HEK293T (cell line): ENCODE data around the gene ATP4B.

Source experiments
- CTCF ChIA-PET: fragments of 350-600 bp; formaldehyde crosslinking; extraction: SDS; loops from one replicate; lab custom pipeline; 2021; ENCODE audit warnings: antibody characterized with exemption, inconsistent platforms; lab: Yijun Ruan, JAX
- POLR2A ChIA-PET: fragments of 350-600 bp; formaldehyde crosslinking; extraction: SDS; loops from one replicate; lab custom pipeline; 2020; ENCODE audit warnings: antibody characterized with exemption, inconsistent platforms; lab: Yijun Ruan, JAX
- DNase-seq: peaks from one replicate; pipeline ENCODE4 v3.0.0; 2012; ENCODE audit warnings: mixed read lengths; ENCODE audit errors: extremely low spot score
- ARNT ChIP-seq: fragments of 450-650 bp; IDR thresholded peaks from 2 replicates; pipeline ENCODE4 v1.6.1; 2017; ENCODE audit warnings: mild to moderate bottlenecking
- BHLHE40 ChIP-seq: fragments of 450-650 bp; IDR thresholded peaks from 2 replicates; pipeline ENCODE4 v1.6.1; 2016; ENCODE audit warnings: mild to moderate bottlenecking, moderate library complexity, borderline replicate concordance
- CTBP1 ChIP-seq: fragments of 450-650 bp; IDR thresholded peaks from 2 replicates; pipeline ENCODE4 v1.6.1; 2016; ENCODE audit warnings: borderline replicate concordance
- ELF4 ChIP-seq: fragments of 450-650 bp; IDR thresholded peaks from 2 replicates; pipeline ENCODE4 v1.6.1; 2017; ENCODE audit warnings: antibody characterized with exemption
- FOXA1 ChIP-seq: fragments of 450-650 bp; IDR thresholded peaks from 2 replicates; pipeline ENCODE4 v1.6.1; 2016; ENCODE audit warnings: mild to moderate bottlenecking
- FOXK2 ChIP-seq: fragments of 450-650 bp; IDR thresholded peaks from 2 replicates; pipeline ENCODE4 v1.6.1; 2016; ENCODE audit warnings: mild to moderate bottlenecking
- FOXM1 ChIP-seq: fragments of 450-650 bp; IDR thresholded peaks from 2 replicates; pipeline ENCODE4 v1.6.1; 2017; ENCODE audit warnings: mild to moderate bottlenecking, borderline replicate concordance
- HDGF ChIP-seq: fragments of 450-650 bp; IDR thresholded peaks from 2 replicates; pipeline ENCODE4 v1.6.1; 2017; ENCODE audit warnings: antibody characterized with exemption, borderline replicate concordance
- L3MBTL2 ChIP-seq: fragments of 450-650 bp; conservative IDR thresholded peaks from 2 replicates; pipeline ENCODE4 v1.6.1; 2016; ENCODE audit warnings: mild to moderate bottlenecking
- LEF1 ChIP-seq: fragments of 450-650 bp; IDR thresholded peaks from 2 replicates; pipeline ENCODE4 v1.6.1; 2017; ENCODE audit warnings: mild to moderate bottlenecking, borderline replicate concordance
- NFRKB ChIP-seq: fragments of 450-650 bp; IDR thresholded peaks from 2 replicates; pipeline ENCODE4 v1.6.1; 2016; ENCODE audit warnings: mild to moderate bottlenecking, moderate library complexity
- SP1 ChIP-seq: fragments of 450-650 bp; IDR thresholded peaks from 2 replicates; pipeline ENCODE4 v1.6.1; 2017
- SUZ12 ChIP-seq: fragments of 450-650 bp; IDR thresholded peaks from 2 replicates; pipeline ENCODE4 v1.6.1; 2016; ENCODE audit warnings: mild to moderate bottlenecking
- TARDBP ChIP-seq: fragments of 450-650 bp; IDR thresholded peaks from 2 replicates; pipeline ENCODE4 v1.6.1; 2016
- ZNF384 ChIP-seq: fragments of 450-650 bp; IDR thresholded peaks from 2 replicates; pipeline ENCODE4 v1.6.1; 2016
- TF ChIP-seq, protein P1 (sequence below): fragments of 450-650 bp; IDR thresholded peaks from 2 replicates; pipeline ENCODE4 v1.6.1; 2016

Gene ATP4B

DNA sequence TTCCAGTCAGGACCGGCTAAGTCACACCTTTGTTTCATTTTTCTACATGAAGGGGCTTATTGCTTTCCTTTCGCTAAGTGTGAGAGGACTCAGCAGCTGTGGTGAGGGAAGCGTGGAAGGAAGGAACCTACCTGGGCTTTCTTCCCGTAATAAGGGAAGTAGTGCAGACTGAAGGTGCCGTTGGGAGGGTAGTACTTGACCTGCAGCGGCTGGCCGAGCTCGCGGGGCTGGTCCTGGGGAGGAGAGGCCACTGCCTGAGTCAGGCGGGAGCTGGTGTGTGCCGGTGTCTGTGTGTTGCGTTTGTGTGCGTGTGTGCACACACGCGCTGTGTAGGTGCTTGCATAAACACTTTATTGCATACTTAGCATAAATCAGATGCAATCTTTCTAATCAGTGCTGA lies 7.7 kb downstream of the ATP4B start:
- TF ChIP-seq CTBP1 (no peak), BHLHE40 (no peak), HDGF (no peak), ARNT (no peak), TARDBP (no peak), ELF4 (no peak), LEF1 (no peak), FOXA1 (no peak), FOXM1 (no peak), L3MBTL2 (no peak), NFRKB (no peak), ZNF384 (no peak), FOXK2 (no peak), SP1 (no peak), SUZ12 (no peak)
- TF ChIP-seq, protein P1, sequence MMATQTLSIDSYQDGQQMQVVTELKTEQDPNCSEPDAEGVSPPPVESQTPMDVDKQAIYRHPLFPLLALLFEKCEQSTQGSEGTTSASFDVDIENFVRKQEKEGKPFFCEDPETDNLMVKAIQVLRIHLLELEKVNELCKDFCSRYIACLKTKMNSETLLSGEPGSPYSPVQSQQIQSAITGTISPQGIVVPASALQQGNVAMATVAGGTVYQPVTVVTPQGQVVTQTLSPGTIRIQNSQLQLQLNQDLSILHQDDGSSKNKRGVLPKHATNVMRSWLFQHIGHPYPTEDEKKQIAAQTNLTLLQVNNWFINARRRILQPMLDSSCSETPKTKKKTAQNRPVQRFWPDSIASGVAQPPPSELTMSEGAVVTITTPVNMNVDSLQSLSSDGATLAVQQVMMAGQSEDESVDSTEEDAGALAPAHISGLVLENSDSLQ = no peak
- CTCF ChIA-PET = interaction anchor here (0.7 kb wide), 1 partner anchor 580 kb away, joined by 7 read pairs; no protein-coding TSS in a partner anchor

DNA sequence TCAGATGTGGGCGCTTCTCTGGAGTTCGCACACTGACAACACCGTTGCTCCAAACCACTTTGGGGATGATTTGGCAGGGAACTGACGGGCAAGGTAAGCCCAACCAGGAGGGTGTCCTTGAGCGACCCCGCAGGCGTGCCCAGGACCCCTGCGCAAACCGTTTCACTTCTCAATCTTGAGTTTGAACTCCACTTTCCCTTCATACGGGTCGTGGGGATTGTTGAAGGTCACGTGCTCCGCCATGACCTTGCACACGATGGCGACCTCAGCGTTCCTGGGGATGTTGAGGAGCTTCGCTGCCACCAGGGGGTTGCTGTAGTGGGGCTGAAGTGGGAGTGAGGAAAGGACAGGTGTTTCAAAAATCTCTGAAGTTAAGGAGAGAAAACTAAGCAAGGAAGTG lies 8.8 kb downstream of the ATP4B start:
- POLR2A ChIA-PET = no interaction called here
- DNase-seq = no peak
- CTCF ChIA-PET = no interaction called here
- no peak for TF ChIP-seq ARNT
- no peak for TF ChIP-seq HDGF
- no peak for TF ChIP-seq SP1
- TF ChIP-seq BHLHE40 = no peak
- TF ChIP-seq CTBP1 = no peak
- no peak for TF ChIP-seq NFRKB
- TF ChIP-seq FOXA1 = no peak
- no peak for TF ChIP-seq LEF1

More for the DNA sequence above, 7.7 kb downstream of the ATP4B start:
- no peak for DNase-seq
- POLR2A ChIA-PET = no interaction called here

DNA sequence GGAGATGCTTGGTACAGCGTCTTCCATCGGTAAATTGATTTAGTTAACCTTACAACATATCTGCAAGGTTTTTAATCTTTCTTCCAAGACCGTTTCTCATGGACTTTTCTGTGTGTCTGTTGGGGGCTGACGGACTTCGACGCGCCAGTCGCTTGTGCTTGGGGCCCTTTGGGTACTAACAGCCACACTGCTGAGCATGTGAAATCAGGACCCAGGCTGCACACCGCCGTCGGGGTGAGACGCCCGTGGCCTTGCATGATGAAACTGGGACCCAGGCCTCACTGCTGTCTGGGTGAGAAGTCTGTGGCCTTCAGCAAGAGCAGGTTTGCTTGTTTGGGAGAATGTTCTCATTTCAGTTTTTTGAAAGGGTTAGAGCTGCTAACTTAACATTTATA lies 9.8 kb downstream of the ATP4B start:
- no peak for DNase-seq
- ChIA-PET CTCF (no interaction called here), POLR2A (no interaction called here)
- no peak for TF ChIP-seq SP1

DNA sequence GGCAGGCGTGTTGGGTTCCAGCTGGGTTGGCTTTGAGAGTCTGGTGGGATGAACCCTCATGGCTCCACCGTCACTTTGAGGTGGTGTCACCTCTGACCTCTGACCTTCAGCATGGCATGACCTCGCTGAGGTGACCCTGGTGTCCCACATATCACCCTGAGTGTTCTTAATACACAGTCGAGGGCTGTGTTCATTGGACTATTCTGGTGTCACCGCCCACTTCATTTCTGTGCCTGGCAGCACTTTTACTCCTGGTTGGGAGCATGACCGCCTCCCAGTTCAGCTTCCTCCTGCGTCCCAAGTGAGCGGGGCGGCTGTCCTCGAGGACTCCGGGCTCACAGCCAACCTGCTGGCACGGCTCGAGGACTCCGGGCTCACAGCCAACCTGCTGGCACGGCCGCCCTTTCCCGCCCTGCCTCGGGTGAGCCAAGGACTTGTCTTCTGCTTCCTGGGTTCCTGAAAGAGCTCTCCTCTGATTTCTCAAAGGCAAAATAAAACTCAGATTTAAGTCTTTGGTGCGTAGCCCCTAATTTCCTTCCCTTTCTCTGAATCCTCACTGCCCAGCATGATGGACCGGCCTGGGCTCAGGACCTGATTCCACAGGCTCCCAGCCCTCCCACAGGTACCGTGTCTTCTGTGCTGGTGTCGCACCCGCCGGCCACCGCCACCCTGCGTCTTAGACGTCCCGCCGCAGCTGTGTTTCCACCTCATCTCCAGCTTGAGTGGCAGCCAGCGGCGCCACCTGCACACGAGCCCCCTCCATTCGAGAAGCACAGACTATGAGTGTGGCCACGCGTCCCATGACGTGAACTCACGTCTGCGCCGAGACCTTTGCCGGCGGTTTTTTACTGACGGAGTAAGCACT lies 10.4 kb downstream of the ATP4B start:
- ChIA-PET CTCF (no interaction called here), POLR2A (no interaction called here)
- no peak for TF ChIP-seq CTBP1
- no peak for DNase-seq

DNA sequence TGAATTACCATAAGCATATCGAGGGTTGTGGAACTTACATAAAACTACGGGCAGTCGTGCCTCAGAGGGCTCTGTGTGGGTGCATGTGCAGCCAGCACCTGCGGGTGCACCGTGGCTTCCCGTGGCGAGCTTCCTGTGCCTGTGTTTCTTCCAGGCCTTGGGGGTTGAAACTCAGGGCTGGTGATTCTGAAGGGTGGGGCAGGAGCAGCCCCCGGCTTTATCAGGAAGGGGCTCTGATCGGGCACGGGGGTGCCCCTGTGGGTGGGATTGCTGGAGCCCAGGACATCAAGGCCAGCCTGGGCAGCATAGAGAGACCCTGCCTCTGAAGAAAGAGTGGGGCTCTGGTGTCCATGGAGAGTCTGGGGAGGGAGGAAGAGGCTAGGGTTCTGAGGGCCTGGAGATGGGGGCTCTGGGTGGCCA lies 11.1 kb downstream of the ATP4B start:
- ChIA-PET POLR2A (no interaction called here), CTCF (no interaction called here)
- TF ChIP-seq BHLHE40 = no peak
- no peak for TF ChIP-seq SP1
- no peak for TF ChIP-seq FOXK2
- no peak for TF ChIP-seq ELF4
- TF ChIP-seq FOXA1 = no peak
- no peak for TF ChIP-seq CTBP1
- TF ChIP-seq NFRKB = no peak
- TF ChIP-seq, protein P1 = no peak
- TF ChIP-seq LEF1 = no peak
- no peak for TF ChIP-seq L3MBTL2
- TF ChIP-seq FOXM1 = no peak
- TF ChIP-seq HDGF = no peak
- no peak for TF ChIP-seq TARDBP
- TF ChIP-seq SUZ12 = no peak
- no peak for TF ChIP-seq ARNT
- TF ChIP-seq ZNF384 = no peak
- no peak for DNase-seq

DNA sequence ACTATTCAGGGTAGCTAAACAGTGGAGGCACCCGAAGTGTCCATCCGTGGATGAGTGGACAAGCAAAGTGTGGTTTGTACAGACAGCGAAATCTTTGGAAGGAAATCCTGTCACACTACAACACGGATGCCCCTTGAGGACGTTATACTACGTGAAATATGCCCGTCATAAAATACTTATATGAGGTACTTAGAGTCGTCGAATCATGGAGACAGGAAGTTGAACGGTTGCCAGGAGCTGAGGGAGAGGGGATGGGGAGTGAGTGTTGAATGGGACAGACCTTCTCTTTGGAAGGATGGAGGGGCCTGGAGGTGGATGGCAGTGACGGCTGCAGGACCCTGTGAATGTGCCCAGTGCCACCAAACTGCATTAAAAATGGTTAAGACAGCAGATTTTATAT lies 11.6 kb downstream of the ATP4B start:
- ChIA-PET CTCF (no interaction called here), POLR2A (no interaction called here)
- TF ChIP-seq LEF1 (no peak), L3MBTL2 (no peak), SUZ12 (no peak), CTBP1 (no peak), HDGF (no peak), FOXK2 (no peak)
- TF ChIP-seq, protein P1 = no peak
- DNase-seq = no peak
